Stomach (tissue), 4 donors: Measurements from ENCODE around the gene RNF19B.

Experiments used
- EP300 ChIP-seq: sonication (generic); formaldehyde crosslinking; IDR thresholded peaks from one replicate; pipeline ENCODE4 v1.6.1; 2017; ENCODE audit warnings: antibody characterized with exemption
- POLR2A ChIP-seq, 4 donors: fragments of 450-650 bp; IDR thresholded peaks; one replicate each; pipeline ENCODE4 v1.6.1; 2016; ENCODE audit warnings: antibody characterized with exemption in 4 of 4, control low read depth in 2 of 4, mild to moderate bottlenecking in 1 of 4, moderate library complexity in 1 of 4
- POLR2AphosphoS5 ChIP-seq, 3 donors: sonication (generic); formaldehyde crosslinking; IDR thresholded peaks; one replicate each; pipeline ENCODE4 v1.6.1; 2016; ENCODE audit warnings: antibody characterized with exemption in 3 of 3
- TF ChIP-seq, protein P1 (sequence below), 7 experiments: fragments of 450-650 bp in 4 of 7; fragments of 200-600 bp in 3 of 7; sonication (generic) in 3 of 7; IDR thresholded peaks; one replicate each; pipeline ENCODE4 v1.5.1; 2016 to 2019; ENCODE audit warnings: antibody characterized with exemption in 7 of 7, control low read depth in 2 of 7, mild to moderate bottlenecking in 1 of 7

DNA sequence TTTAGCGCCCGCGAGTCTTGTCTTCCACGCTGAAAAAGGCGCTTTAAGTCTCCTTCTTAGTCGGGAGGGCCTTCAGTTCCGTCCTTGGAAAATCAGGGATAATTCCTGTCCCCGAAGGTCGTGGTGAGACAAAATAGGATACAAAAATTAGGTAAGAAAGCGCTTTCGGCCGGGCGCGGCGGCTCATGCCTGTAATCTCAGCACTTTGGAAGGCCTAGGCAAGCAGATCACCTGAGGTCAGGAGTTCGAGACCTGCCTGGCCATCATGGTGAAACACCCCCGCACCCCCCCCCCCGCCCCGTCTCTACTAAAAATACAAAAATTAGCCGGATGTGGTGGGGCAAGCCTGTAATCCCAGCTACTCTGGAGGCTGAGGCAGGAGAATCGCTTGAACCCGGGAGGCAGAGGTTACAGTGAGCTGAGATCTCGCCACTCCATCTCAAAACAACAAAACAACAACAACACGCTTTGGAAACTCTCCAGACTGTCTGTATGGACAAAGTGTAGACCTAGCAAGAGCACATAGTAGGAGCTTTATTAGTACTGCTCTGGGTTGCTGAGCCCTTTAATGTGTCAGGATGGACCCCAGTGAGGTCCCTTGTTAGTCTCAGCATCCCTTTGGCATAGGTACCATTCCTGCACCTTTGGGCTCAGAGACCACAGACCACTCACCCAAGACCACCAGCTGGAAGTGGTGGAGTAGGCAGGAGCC lies 62.6 kb downstream of the RNF19B start:
- TF ChIP-seq, protein P1, sequence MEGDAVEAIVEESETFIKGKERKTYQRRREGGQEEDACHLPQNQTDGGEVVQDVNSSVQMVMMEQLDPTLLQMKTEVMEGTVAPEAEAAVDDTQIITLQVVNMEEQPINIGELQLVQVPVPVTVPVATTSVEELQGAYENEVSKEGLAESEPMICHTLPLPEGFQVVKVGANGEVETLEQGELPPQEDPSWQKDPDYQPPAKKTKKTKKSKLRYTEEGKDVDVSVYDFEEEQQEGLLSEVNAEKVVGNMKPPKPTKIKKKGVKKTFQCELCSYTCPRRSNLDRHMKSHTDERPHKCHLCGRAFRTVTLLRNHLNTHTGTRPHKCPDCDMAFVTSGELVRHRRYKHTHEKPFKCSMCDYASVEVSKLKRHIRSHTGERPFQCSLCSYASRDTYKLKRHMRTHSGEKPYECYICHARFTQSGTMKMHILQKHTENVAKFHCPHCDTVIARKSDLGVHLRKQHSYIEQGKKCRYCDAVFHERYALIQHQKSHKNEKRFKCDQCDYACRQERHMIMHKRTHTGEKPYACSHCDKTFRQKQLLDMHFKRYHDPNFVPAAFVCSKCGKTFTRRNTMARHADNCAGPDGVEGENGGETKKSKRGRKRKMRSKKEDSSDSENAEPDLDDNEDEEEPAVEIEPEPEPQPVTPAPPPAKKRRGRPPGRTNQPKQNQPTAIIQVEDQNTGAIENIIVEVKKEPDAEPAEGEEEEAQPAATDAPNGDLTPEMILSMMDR (IDR thresholded peaks at IDR 0.05) = no peak
- no peak for TF ChIP-seq POLR2A (IDR thresholded peaks at IDR 0.05)
- TF ChIP-seq POLR2AphosphoS5 (IDR thresholded peaks at IDR 0.05) = no peak
- no peak for TF ChIP-seq EP300
